WTC11 (cell line): Measurements from ENCODE around the gene ENGASE. TPM values are rescaled to one million over a fixed set of nuclear protein-coding genes. Genes with fewer than 3 reads are reported as not detected.

ENCODE experiments used
- ATAC-seq: fragments of 200-7000 bp; cut with Tn5 transposase; 2 replicates; pipeline ENCODE4 v1.10.0; 2021; ENCODE audit warnings: mild to moderate bottlenecking, moderate library complexity
- CTCF ChIA-PET: fragments of 300-600 bp; sonication (Branson Sonifier 250); formaldehyde crosslinking; loops from one replicate; lab custom pipeline; 2021; ENCODE audit warnings: antibody characterized with exemption; lab: Charles Lee
- POLR2A ChIA-PET: fragments of 350-600 bp; sonication (Branson Sonifier 250); formaldehyde crosslinking; loops from one replicate; lab custom pipeline; 2021; ENCODE audit warnings: antibody characterized with exemption; lab: Charles Lee
- DNase-seq: peaks from one replicate; pipeline ENCODE4 v3.0.0; 2021; ENCODE audit warnings: low spot score
- H3K27ac Mint-ChIP-seq: 2 replicates; pipeline ENCODE4 v1.8.0; 2021; ENCODE audit warnings: mixed read lengths
- H3K27me3 Mint-ChIP-seq: 2 replicates; pipeline ENCODE4 v1.8.0; 2021; ENCODE audit warnings: low read depth, mild to moderate bottlenecking, moderate library complexity, mixed read lengths
- H3K36me3 Mint-ChIP-seq: 2 replicates; pipeline ENCODE4 v1.8.0; 2021; ENCODE audit warnings: mixed read lengths
- H3K4me1 Mint-ChIP-seq: 2 replicates; pipeline ENCODE4 v1.8.0; 2022; ENCODE audit warnings: mixed read lengths
- H3K4me3 Mint-ChIP-seq: 2 replicates; pipeline ENCODE4 v1.8.0; 2021; ENCODE audit warnings: mild to moderate bottlenecking, moderate library complexity, mixed read lengths
- H3K9me3 Mint-ChIP-seq: 2 replicates; pipeline ENCODE4 v1.8.0; 2021; ENCODE audit warnings: mixed read lengths
- ELF4 ChIP-seq: sonication (generic); formaldehyde crosslinking; IDR thresholded peaks from 2 replicates; pipeline ENCODE4 v1.8.1; 2022; ENCODE audit warnings: low read depth, mild to moderate bottlenecking, moderate library complexity, missing genetic modification reagents
- EMX1 ChIP-seq: fragments of 250-450 bp; sonication (Bioruptor Pico); IDR thresholded peaks from 2 replicates; pipeline ENCODE4 v1.8.0; 2021; ENCODE audit warnings: mild to moderate bottlenecking
- GRHL2 ChIP-seq: fragments of 250-450 bp; sonication (Bioruptor Pico); IDR thresholded peaks from 2 replicates; pipeline ENCODE4 v1.8.0; 2022; ENCODE audit warnings: mild to moderate bottlenecking, moderate library complexity; ENCODE audit not compliant: insufficient replicate concordance, severe bottlenecking
- HMGA2 ChIP-seq: fragments of 250-450 bp; sonication (Bioruptor Pico); IDR thresholded peaks from 2 replicates; pipeline ENCODE4 v1.4.0; 2021; ENCODE audit warnings: mild to moderate bottlenecking, moderate library complexity
- IRF2 ChIP-seq: sonication (generic); formaldehyde crosslinking; IDR thresholded peaks from 2 replicates; pipeline ENCODE4 v1.8.0; 2022; ENCODE audit warnings: low read depth, missing genetic modification reagents, borderline replicate concordance
- JAZF1 ChIP-seq: fragments of 250-450 bp; sonication (Bioruptor Pico); IDR thresholded peaks from 2 replicates; pipeline ENCODE4 v1.9.0; 2021; ENCODE audit warnings: moderate library complexity, mild to moderate bottlenecking, inconsistent platforms
- NFE2L1 ChIP-seq: sonication (generic); formaldehyde crosslinking; IDR thresholded peaks from 2 replicates; pipeline ENCODE4 v1.8.1; 2023; ENCODE audit warnings: missing genetic modification reagents
- NR2C2 ChIP-seq: sonication (generic); formaldehyde crosslinking; IDR thresholded peaks from 2 replicates; pipeline ENCODE4 v1.8.0; 2022; ENCODE audit warnings: mild to moderate bottlenecking, missing genetic modification reagents
- TP53 ChIP-seq: sonication (generic); formaldehyde crosslinking; IDR thresholded peaks from 2 replicates; pipeline ENCODE4 v1.8.1; 2023; ENCODE audit warnings: mild to moderate bottlenecking, missing genetic modification reagents
- ZNF121 ChIP-seq: sonication (generic); formaldehyde crosslinking; IDR thresholded peaks from 2 replicates; pipeline ENCODE4 v1.8.0; 2023; ENCODE audit warnings: missing genetic modification reagents
- ZNF138 ChIP-seq: sonication (generic); formaldehyde crosslinking; conservative IDR thresholded peaks from 2 replicates; pipeline ENCODE4 v1.8.1; 2022; ENCODE audit warnings: mild to moderate bottlenecking, moderate library complexity, missing genetic modification reagents
- ZNF396 ChIP-seq: fragments of 250-450 bp; sonication (Bioruptor Pico); IDR thresholded peaks from 2 replicates; pipeline ENCODE4 v1.8.0; 2021; ENCODE audit warnings: mild to moderate bottlenecking, moderate library complexity, borderline replicate concordance
- ZNF416 ChIP-seq: fragments of 250-450 bp; sonication (Bioruptor Pico); IDR thresholded peaks from 2 replicates; pipeline ENCODE4 v1.9.0; 2021; ENCODE audit warnings: mild to moderate bottlenecking, inconsistent platforms
- ZNF423 ChIP-seq: fragments of 250-450 bp; sonication (Bioruptor Pico); IDR thresholded peaks from 2 replicates; pipeline ENCODE4 v2.1.2; 2022; ENCODE audit warnings: mild to moderate bottlenecking, moderate library complexity
- ZNF671 ChIP-seq: fragments of 250-450 bp; sonication (Bioruptor Pico); IDR thresholded peaks from 2 replicates; pipeline ENCODE4 v1.8.0; 2021; ENCODE audit warnings: mild to moderate bottlenecking
- total RNA-seq: library from RNA; stranded (reverse); gene quantifications from 3 replicates; pipeline ENCODE4 v1.2.3, GENCODE V29; 2021
- TF ChIP-seq, protein P1 (sequence below): sonication (generic); formaldehyde crosslinking; IDR thresholded peaks from 2 replicates; pipeline ENCODE4 v1.8.0; 2023; ENCODE audit warnings: mild to moderate bottlenecking, missing genetic modification reagents
- TF ChIP-seq, protein P2 (sequence below): sonication (generic); formaldehyde crosslinking; IDR thresholded peaks from 2 replicates; pipeline ENCODE4 v1.8.1; 2023; ENCODE audit warnings: mild to moderate bottlenecking, moderate library complexity, missing genetic modification reagents
- TF ChIP-seq, protein P3 (sequence below): sonication (generic); formaldehyde crosslinking; IDR thresholded peaks from 2 replicates; pipeline ENCODE4 v1.8.1; 2022; ENCODE audit warnings: missing genetic modification reagents, borderline replicate concordance
- TF ChIP-seq, protein P4 (sequence below): sonication (generic); formaldehyde crosslinking; IDR thresholded peaks from 2 replicates; pipeline ENCODE4 v1.8.0; 2022; ENCODE audit warnings: mild to moderate bottlenecking, missing genetic modification reagents
- TF ChIP-seq, protein P5 (sequence below): fragments of 250-450 bp; sonication (Bioruptor Pico); IDR thresholded peaks from 2 replicates; pipeline ENCODE4 v1.9.0; 2021; ENCODE audit warnings: mild to moderate bottlenecking

The ENGASE gene
- total RNA-seq, 1 experiment from 2014 or later, result 41.6 TPM

DNA sequence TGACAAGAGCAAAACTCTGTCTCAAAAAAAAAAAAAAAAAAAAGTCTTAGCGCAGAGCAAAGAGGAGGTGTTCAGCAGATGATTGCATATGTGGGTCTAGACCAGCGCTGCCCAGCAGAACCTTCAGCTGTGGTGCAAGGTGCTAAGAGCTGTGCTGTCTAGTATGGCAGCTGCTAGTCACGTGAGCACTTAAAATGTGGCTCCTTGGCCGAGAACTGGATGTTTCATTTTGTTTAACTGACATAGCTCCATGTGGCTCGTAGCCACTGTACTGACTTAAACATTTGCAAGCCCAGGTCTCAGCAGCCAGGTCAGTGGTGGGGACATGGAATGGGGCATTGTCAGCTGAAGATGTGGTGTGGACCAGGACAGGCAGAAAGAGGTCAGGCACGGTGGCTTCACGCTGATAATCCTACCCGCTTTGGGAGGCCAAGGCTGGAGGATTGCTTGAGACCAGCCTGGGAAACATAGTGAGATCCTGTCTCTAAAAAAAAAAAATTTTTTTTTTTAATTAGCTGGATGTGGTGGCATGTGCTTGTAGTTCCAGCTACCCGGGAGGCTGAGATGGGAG, 41.5 kb upstream of the ENGASE start:
- H3K27me3 Mint-ChIP-seq, result peaks cover 23% of the 10 kb centered on the region
- no peaks in the 10 kb centered on the region for H3K9me3 Mint-ChIP-seq

DNA sequence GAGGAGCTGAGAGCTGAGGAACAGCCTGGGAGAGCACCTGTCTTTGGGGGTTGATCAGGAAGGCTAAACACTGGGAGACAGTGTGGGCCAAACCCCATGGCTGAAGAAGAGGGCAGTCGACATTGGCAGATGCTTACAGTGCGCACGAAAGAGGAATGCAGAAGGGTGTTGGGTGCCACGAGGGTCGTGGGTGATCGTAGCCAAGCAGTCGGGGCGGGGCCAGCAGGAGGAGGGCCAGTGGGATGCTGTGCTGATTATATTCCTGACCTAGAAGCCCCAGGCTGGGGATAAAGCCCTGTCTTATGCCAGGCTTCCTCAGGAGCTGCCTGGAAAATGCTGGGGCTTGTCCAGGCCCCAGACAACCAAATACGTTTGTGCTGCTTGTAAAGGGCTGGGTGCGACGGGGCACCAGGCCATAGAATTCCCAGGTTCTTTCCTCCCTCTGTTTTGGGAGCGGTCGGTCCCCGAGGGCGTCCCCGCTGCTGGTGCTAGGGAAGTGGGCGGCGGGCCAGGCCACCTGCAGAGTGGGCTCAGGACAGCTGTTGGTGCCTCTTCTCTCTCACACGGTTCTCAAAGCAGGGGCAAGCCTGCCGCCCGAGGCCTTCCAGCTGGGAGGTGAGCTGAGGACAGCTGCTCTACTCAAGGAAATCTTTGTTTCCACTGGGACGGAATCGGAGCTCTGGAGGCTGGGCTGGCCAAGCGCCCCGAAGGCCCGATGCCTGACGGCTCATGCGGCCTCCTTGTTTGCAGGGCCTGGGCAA, 40.7 kb upstream of the ENGASE start:
- ATAC-seq, result no peak
- TF ChIP-seq ZNF138 (CRISPR knock-in tag), result no peak
- TF ChIP-seq, protein P1, sequence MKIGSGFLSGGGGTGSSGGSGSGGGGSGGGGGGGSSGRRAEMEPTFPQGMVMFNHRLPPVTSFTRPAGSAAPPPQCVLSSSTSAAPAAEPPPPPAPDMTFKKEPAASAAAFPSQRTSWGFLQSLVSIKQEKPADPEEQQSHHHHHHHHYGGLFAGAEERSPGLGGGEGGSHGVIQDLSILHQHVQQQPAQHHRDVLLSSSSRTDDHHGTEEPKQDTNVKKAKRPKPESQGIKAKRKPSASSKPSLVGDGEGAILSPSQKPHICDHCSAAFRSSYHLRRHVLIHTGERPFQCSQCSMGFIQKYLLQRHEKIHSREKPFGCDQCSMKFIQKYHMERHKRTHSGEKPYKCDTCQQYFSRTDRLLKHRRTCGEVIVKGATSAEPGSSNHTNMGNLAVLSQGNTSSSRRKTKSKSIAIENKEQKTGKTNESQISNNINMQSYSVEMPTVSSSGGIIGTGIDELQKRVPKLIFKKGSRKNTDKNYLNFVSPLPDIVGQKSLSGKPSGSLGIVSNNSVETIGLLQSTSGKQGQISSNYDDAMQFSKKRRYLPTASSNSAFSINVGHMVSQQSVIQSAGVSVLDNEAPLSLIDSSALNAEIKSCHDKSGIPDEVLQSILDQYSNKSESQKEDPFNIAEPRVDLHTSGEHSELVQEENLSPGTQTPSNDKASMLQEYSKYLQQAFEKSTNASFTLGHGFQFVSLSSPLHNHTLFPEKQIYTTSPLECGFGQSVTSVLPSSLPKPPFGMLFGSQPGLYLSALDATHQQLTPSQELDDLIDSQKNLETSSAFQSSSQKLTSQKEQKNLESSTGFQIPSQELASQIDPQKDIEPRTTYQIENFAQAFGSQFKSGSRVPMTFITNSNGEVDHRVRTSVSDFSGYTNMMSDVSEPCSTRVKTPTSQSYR (CRISPR knock-in tag), result no peak
- Mint-ChIP-seq H3K27me3 (peaks cover 24% of the 10 kb centered on the region), H3K4me1 (peaks cover 6% of the 10 kb centered on the region; the same call in 1 of the 2 replicates), H3K27ac (no peak overlapping the region), H3K36me3 (no peaks in the 10 kb centered on the region), H3K9me3 (no peaks in the 10 kb centered on the region), H3K4me3 (no peak overlapping the region)
- ChIA-PET CTCF (interaction anchor here (1.3 to 3.8 kb wide), 3 partner anchors 8 to 168 kb away, joined by 3 to 31 read pairs (median 17); no protein-coding TSS in a partner anchor), POLR2A (no interaction called here)
- no peak for DNase-seq

More for the DNA sequence above, 41.5 kb upstream of the ENGASE start:
- H3K4me3 Mint-ChIP-seq, result no peak overlapping the region
- H3K4me1 Mint-ChIP-seq, result peaks cover 6% of the 10 kb centered on the region; the same call in 1 of the 2 replicates
- no peaks in the 10 kb centered on the region for H3K36me3 Mint-ChIP-seq
- no peak overlapping the region for H3K27ac Mint-ChIP-seq
- no peak for TF ChIP-seq ZNF396 (CRISPR knock-in tag)
- TF ChIP-seq HMGA2 (CRISPR knock-in tag), result no peak
- TF ChIP-seq IRF2 (CRISPR knock-in tag), result no peak
- TF ChIP-seq ZNF416 (CRISPR knock-in tag), result no peak
- TF ChIP-seq, protein P2, sequence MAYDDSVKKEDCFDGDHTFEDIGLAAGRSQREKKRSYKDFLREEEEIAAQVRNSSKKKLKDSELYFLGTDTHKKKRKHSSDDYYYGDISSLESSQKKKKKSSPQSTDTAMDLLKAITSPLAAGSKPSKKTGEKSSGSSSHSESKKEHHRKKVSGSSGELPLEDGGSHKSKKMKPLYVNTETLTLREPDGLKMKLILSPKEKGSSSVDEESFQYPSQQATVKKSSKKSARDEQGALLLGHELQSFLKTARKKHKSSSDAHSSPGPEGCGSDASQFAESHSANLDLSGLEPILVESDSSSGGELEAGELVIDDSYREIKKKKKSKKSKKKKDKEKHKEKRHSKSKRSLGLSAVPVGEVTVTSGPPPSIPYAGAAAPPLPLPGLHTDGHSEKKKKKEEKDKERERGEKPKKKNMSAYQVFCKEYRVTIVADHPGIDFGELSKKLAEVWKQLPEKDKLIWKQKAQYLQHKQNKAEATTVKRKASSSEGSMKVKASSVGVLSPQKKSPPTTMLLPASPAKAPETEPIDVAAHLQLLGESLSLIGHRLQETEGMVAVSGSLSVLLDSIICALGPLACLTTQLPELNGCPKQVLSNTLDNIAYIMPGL (CRISPR knock-in tag), result no peak
- no peak for TF ChIP-seq ELF4 (CRISPR knock-in tag)
- TF ChIP-seq, protein P3, sequence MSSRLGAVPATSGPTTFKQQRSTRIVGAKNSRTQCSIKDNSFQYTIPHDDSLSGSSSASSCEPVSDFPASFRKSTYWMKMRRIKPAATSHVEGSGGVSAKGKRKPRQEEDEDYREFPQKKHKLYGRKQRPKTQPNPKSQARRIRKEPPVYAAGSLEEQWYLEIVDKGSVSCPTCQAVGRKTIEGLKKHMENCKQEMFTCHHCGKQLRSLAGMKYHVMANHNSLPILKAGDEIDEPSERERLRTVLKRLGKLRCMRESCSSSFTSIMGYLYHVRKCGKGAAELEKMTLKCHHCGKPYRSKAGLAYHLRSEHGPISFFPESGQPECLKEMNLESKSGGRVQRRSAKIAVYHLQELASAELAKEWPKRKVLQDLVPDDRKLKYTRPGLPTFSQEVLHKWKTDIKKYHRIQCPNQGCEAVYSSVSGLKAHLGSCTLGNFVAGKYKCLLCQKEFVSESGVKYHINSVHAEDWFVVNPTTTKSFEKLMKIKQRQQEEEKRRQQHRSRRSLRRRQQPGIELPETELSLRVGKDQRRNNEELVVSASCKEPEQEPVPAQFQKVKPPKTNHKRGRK (CRISPR knock-in tag), result no peak
- no peak for TF ChIP-seq GRHL2 (CRISPR knock-in tag)
- TF ChIP-seq ZNF423 (CRISPR knock-in tag), result no peak
- TF ChIP-seq EMX1 (CRISPR knock-in tag), result no peak
- no peak for TF ChIP-seq NFE2L1
- TF ChIP-seq ZNF121, result no peak
- TF ChIP-seq, protein P4, sequence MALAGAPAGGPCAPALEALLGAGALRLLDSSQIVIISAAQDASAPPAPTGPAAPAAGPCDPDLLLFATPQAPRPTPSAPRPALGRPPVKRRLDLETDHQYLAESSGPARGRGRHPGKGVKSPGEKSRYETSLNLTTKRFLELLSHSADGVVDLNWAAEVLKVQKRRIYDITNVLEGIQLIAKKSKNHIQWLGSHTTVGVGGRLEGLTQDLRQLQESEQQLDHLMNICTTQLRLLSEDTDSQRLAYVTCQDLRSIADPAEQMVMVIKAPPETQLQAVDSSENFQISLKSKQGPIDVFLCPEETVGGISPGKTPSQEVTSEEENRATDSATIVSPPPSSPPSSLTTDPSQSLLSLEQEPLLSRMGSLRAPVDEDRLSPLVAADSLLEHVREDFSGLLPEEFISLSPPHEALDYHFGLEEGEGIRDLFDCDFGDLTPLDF (CRISPR knock-in tag), result no peak
- no peak for TF ChIP-seq ZNF671
- TF ChIP-seq JAZF1, result no peak
- TF ChIP-seq NR2C2, result no peak
- TF ChIP-seq, protein P5, sequence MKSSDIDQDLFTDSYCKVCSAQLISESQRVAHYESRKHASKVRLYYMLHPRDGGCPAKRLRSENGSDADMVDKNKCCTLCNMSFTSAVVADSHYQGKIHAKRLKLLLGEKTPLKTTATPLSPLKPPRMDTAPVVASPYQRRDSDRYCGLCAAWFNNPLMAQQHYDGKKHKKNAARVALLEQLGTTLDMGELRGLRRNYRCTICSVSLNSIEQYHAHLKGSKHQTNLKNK, result no peak
- TF ChIP-seq TP53 (CRISPR knock-in tag), result no peak
- TF ChIP-seq, all 79 proteins: peak for 0
- CTCF ChIA-PET, result interaction anchor here (0.9 to 3.8 kb wide), 5 partner anchors 8 to 167 kb away, joined by 3 to 31 read pairs (median 5); partner anchors contain the start of gene CANT1
- no peak for DNase-seq
- POLR2A ChIA-PET, result no interaction called here
- ATAC-seq, result no peak
